Activated CD4-positive, alpha-beta memory T cell treated with anti-CD3 and anti-CD28 coated beads for 36 hours (primary cell): ENCODE measurements around the gene SERHL2. TPM values are rescaled to one million over a fixed set of nuclear protein-coding genes. Genes with fewer than 3 reads are reported as not detected.
"Not testable (repeated sequence)": the region's sequence is repeated elsewhere in the genome, so short reads cannot be mapped to it uniquely, and the experiment has no call there.

Source experiments
- CTCF ChIA-PET: fragments of 350-600 bp; sonication (Branson Sonifier 250); formaldehyde crosslinking; loops from one replicate; lab custom pipeline; 2021; ENCODE audit warnings: antibody characterized with exemption, inconsistent platforms; lab: Charles Lee
- POLR2A ChIA-PET: fragments of 350-600 bp; sonication (Branson Sonifier 250); formaldehyde crosslinking; loops from one replicate; lab custom pipeline; 2021; ENCODE audit warnings: antibody characterized with exemption; lab: Charles Lee
- DNase-seq: peaks from one replicate; pipeline ENCODE4 v3.0.0-alpha.2; 2020
- H3K27ac Mint-ChIP-seq: one replicate; pipeline ENCODE4 v1.8.0; 2021; ENCODE audit warnings: mixed read lengths
- H3K27me3 Mint-ChIP-seq: one replicate; pipeline ENCODE4 v1.8.0; 2021; ENCODE audit warnings: mixed read lengths
- H3K36me3 Mint-ChIP-seq: one replicate; pipeline ENCODE4 v1.8.0; 2021; ENCODE audit warnings: mixed read lengths
- H3K4me1 Mint-ChIP-seq: one replicate; pipeline ENCODE4 v1.8.0; 2021; ENCODE audit warnings: low read depth, mixed read lengths
- H3K4me3 Mint-ChIP-seq: one replicate; pipeline ENCODE4 v1.8.0; 2021; ENCODE audit warnings: mild to moderate bottlenecking, mixed read lengths
- H3K9me3 Mint-ChIP-seq: one replicate; pipeline ENCODE4 v1.8.0; 2021; ENCODE audit warnings: mixed read lengths
- intact Hi-C: fragments of 100-400 bp; cut with micrococcal nuclease; formaldehyde crosslinking; loops from one replicate; pipeline ENCODE4 v1.15.1; 2023
- total RNA-seq, 2 experiments: library from RNA; stranded (reverse); gene quantifications; one replicate each; pipeline ENCODE4 v1.2.3, GENCODE V29; 2021

Gene SERHL2
- total RNA-seq, 2 experiments from 2014 or later = 0.83 to 1.2 TPM

DNA sequence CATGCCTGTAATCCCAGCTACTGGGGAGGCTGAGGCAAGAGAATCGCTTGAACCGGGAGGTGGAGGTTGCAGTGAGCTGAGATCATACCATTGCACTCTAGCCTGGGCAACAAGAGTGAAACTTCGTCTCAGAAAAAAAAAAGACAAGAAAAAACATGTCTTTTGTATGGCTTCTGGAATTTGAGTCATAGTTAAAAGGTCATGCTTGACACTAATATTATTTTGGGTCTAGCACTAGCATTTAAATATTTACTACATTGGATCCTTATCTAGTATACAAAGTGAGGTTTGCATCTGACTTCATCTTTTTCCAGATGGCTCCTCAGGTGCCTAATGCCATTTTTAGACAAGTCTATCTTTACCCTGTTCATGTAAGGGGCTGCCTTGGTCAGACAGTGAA is 10.2 kb downstream of the SERHL2 start:
- H3K27ac Mint-ChIP-seq, H3K9me3 Mint-ChIP-seq, CTCF ChIA-PET, H3K36me3 Mint-ChIP-seq, intact Hi-C loops, H3K4me1 Mint-ChIP-seq, H3K27me3 Mint-ChIP-seq, H3K4me3 Mint-ChIP-seq, POLR2A ChIA-PET, DNase-seq: not testable (repeated sequence)

DNA sequence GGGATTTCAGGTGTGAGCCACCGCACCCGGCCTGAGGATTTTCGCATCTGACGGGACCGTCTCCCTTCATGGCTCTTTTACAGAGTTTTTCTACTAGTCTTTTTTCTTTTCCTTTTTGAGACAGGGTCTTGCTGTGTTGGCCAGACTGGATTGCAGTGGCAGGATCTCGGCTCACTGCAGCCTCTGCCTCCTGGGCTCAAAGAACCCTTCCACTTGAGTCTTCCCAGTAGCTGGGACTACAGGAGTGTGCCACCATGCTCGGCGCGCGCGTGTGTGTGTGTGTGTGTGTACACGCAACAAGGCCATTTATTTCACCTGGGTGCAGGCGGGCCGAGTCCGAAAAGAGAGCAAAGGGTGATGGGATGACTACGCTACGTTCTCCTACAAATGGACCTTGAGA is 10.9 kb downstream of the SERHL2 start:
- H3K4me1 Mint-ChIP-seq = no peaks in the 10 kb centered on the region
- H3K27me3 Mint-ChIP-seq = no peaks in the 10 kb centered on the region
- intact Hi-C loops = no loop called here
- CTCF ChIA-PET = no interaction called here
- no peak overlapping the region for H3K4me3 Mint-ChIP-seq
- no peaks in the 10 kb centered on the region for H3K9me3 Mint-ChIP-seq
- peaks cover 4% of the 10 kb centered on the region for H3K36me3 Mint-ChIP-seq
- H3K27ac Mint-ChIP-seq = no peak overlapping the region
- DNase-seq = no peak
- POLR2A ChIA-PET = no interaction called here

DNA sequence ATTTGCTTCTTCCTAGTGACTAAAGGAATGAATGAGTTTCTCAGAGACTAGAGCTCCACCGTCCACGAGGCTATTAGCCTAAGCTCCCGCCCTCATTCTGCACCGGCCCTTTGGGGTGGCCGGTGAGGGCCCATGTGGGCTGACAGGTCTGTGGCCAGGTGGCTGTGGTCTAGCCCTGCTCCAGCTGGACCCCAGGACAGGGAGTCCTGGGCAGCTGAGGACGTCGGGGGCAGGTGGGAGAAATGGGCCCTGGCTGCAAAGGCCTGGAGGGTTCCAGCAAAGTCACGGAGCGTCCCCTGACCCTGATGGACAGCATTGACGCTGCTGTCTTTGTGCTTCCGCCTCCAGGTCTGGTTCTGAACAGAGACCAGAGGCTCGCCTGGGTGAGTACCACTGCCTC is 12.2 kb downstream of the SERHL2 start:
- no peak overlapping the region for H3K27ac Mint-ChIP-seq
- H3K4me3 Mint-ChIP-seq = no peak overlapping the region
- H3K9me3 Mint-ChIP-seq = no peaks in the 10 kb centered on the region
- H3K27me3 Mint-ChIP-seq = no peaks in the 10 kb centered on the region
- ChIA-PET POLR2A (no interaction called here), CTCF (no interaction called here)
- intact Hi-C loops = no loop called here
- H3K4me1 Mint-ChIP-seq = no peaks in the 10 kb centered on the region
- H3K36me3 Mint-ChIP-seq = peaks cover 4% of the 10 kb centered on the region
- no peak for DNase-seq

DNA sequence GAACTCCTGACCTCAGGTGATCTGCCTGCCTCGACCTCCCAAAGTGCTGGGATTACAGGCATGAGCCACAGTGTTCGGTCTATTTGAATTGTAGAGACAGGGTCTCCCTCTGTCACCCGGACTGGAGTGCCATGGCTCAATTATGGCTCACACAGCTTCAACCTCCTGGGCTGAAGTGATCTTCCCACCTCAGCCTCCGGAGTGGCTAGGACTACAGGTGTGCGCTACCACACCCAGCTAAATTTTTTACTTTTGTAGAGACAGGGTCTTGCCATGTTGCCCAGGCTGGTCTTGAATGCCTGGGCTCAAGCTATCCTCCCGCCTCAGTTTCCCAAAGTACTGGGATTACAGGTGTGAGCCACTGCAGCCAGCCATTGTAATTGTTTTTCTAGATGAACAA is 14.2 kb downstream of the SERHL2 start:
- H3K36me3 Mint-ChIP-seq, H3K27me3 Mint-ChIP-seq, H3K9me3 Mint-ChIP-seq, intact Hi-C loops, H3K27ac Mint-ChIP-seq, DNase-seq, H3K4me1 Mint-ChIP-seq, H3K4me3 Mint-ChIP-seq: not testable (repeated sequence)
- ChIA-PET POLR2A (interaction anchor here (1.7 kb wide), 1 partner anchor 61 kb away, joined by 4 read pairs; no protein-coding TSS in a partner anchor), CTCF (interaction anchor here (0.7 kb wide), 1 partner anchor 22 kb away, joined by 3 read pairs; no protein-coding TSS in a partner anchor)

DNA sequence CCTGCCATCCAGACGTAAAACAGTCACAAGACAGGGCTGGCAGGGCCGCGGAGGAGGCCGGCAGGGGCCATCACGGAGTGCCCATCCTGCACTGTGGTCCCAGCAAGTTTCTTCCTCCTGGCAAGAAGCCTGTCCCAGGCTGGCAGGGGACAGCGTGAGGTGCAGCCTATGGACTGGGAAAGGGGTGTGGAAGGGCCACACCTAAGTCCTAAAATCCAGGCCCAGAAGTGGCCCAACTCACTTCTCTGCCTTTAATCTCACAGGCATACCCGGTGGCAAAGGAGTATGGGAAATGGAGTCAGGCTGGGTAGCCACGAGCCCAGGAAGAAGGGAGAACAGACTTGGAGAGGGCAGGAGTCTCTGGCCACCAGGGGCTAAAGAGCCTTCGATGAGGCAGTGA is 16.8 kb downstream of the SERHL2 start:
- POLR2A ChIA-PET = interaction anchor here (1.1 kb wide), 1 partner anchor 44 kb away, joined by 3 read pairs; the partner anchor contains the start of gene POLDIP3
- H3K27ac Mint-ChIP-seq, H3K9me3 Mint-ChIP-seq, H3K27me3 Mint-ChIP-seq, H3K4me3 Mint-ChIP-seq, intact Hi-C loops, DNase-seq, H3K4me1 Mint-ChIP-seq: not testable (repeated sequence)
- H3K36me3 Mint-ChIP-seq = peaks cover 14% of the 10 kb centered on the region
- CTCF ChIA-PET = interaction anchor here (1.5 kb wide), 1 partner anchor 10 kb away, joined by 6 read pairs; no protein-coding TSS in a partner anchor

DNA sequence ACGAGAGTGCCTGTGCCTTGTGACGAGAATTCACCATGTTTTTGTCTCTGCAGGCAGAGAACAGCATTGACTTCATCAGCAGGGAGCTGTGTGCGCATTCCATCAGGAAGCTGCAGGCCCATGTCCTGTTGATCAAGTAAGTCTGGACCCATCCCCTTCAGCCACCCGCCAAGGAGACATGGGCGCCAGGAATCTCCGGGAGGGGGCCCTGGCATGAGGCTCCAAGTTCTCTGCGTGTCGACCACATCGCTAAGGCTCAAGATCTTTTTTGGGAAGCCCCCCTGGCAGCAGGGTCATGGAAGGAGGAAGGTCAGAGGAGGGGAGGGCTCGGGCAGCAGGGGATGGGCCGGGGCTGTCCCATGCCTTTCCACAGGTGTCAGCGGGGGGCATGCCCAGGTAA is 17.3 kb downstream of the SERHL2 start:
- DNase-seq, H3K27ac Mint-ChIP-seq, H3K4me3 Mint-ChIP-seq, intact Hi-C loops, H3K9me3 Mint-ChIP-seq, CTCF ChIA-PET, H3K27me3 Mint-ChIP-seq, H3K4me1 Mint-ChIP-seq, POLR2A ChIA-PET: not testable (repeated sequence)
- H3K36me3 Mint-ChIP-seq = peaks cover 14% of the 10 kb centered on the region

DNA sequence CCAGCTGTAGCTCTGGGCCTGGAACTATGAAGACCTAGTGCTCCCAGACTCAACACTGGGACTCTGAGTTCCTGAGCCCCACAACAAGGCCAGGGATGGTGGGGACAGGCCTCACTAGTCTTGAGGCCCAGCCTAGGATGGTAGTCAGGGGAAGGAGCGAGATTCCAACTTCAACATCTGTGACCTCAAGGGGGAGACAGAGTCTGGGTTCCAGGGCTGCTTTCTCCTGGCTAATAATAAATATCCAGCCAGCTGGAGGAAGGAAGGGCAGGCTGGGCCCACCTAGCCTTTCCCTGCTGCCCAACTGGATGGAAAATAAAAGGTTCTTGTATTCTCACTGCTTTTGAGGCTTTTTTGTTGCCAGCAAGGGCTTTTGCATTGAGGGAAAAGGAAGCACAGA is 20.3 kb downstream of the SERHL2 start:
- H3K9me3 Mint-ChIP-seq, CTCF ChIA-PET, H3K27me3 Mint-ChIP-seq, H3K4me1 Mint-ChIP-seq, H3K4me3 Mint-ChIP-seq, DNase-seq, H3K27ac Mint-ChIP-seq, intact Hi-C loops, POLR2A ChIA-PET: not testable (repeated sequence)
- H3K36me3 Mint-ChIP-seq = peaks cover 18% of the 10 kb centered on the region

DNA sequence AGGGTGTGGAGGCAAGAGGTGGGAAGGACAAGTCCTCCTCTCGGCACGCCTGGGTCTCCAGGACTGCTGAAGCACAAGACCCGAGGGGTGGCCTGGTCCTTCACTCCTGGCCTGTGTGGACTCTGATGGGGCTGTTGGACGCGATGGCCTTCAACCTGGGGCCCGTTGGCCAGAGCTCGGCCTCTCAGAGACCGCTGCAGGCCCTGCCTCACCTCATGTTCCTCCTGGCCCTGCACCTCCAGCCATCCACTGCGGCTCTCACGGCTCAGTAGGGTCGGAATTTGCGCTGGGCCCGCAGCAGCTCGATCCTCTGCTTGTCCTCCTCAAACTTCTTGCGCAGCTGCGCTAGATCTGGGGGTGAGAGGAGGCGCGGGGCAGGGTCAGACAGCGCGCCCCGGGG is 20.7 kb downstream of the SERHL2 start:
- CTCF ChIA-PET = not testable (repeated sequence)
- peaks cover 18% of the 10 kb centered on the region for H3K36me3 Mint-ChIP-seq

DNA sequence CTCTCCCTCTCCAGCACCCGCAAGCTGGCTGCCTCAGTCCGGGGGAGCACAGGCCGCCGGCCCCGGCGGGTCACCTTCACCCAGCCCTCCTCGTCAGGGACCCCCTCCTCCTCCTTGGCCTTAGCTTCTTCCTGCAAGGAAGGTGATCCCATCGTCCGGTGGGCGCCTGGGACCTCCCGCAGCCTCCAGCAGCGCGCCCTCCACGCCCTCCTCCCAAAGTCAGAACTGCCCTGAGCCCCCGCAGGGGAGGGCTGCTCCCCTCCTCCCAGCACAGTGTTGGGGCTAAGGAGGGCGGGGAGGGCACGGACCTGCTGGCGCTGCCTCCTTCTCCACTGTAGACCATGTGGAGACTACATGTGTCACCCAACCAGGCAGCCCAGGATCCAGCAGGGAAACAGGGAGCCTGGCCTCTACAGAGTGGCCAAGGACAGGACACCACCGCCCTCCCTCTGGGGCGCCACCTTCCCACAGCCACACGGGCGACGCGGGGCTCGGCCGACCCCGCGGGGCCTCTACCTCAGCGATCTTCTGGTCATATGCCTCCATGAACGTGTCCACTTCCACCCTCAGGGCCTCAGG is 22.3 kb downstream of the SERHL2 start:
- POLR2A ChIA-PET, H3K9me3 Mint-ChIP-seq, H3K27ac Mint-ChIP-seq, DNase-seq, H3K27me3 Mint-ChIP-seq, H3K4me3 Mint-ChIP-seq, CTCF ChIA-PET, H3K4me1 Mint-ChIP-seq, intact Hi-C loops: not testable (repeated sequence)
- peaks cover 16% of the 10 kb centered on the region for H3K36me3 Mint-ChIP-seq

More for the DNA sequence above, 20.7 kb downstream of the SERHL2 start:
- H3K4me3 Mint-ChIP-seq, H3K9me3 Mint-ChIP-seq, H3K4me1 Mint-ChIP-seq, H3K27me3 Mint-ChIP-seq, intact Hi-C loops, POLR2A ChIA-PET, H3K27ac Mint-ChIP-seq, DNase-seq: not testable (repeated sequence)

DNA sequence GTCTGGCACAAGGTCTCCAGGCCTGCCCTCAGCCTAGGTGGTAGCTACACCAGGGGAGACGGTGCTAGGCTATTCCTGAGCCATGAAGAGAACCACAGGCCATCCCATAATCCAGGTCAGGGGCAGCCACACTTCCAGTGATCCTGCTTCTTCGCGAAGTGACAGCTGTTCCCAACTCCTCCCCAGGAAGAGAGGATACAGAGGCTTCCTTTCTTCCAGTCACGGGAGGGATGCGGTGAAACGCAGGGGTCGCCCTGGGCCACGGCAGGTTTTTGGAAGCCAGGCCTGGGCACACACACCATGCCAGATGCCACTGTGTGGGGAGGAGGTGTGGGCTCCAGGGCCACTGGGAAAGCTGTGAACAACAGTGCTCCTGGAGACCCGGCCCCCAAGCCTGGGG is 23.4 kb downstream of the SERHL2 start:
- POLR2A ChIA-PET, DNase-seq, H3K4me1 Mint-ChIP-seq, H3K27ac Mint-ChIP-seq, H3K27me3 Mint-ChIP-seq, CTCF ChIA-PET, H3K4me3 Mint-ChIP-seq, H3K9me3 Mint-ChIP-seq, intact Hi-C loops: not testable (repeated sequence)
- peaks cover 15% of the 10 kb centered on the region for H3K36me3 Mint-ChIP-seq

DNA sequence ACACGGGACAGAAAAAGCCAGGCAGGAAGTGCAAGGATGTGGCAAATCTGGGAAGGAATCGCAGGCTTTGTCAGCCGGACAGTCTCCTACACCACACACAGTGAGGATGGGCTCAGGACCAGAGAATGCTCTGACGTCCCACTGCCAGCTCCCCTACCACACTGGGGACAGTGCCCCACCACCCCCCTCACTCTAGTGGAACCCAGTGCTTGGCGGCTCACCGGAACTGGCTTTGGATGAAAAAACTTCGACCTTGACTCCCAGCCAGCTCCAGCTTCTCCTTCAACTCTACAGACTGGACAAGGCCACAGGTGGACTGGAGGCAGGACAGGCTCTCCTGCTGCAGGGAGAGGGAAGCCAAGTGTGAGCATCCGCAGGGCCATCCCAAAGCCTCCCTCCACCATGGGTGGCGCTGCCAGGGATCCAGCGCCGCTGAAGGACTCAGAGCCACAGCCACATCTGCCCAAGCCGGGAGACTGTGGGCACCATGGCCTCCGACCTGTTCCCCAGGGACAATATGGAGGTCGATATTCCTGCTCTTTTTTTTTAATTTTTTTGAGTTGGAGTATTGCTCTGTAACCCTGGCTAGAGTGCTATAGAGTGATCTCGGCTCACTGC is 24.0 kb downstream of the SERHL2 start:
- Mint-ChIP-seq H3K9me3 (no peaks in the 10 kb centered on the region), H3K27ac (no peak overlapping the region), H3K4me1 (peaks cover 13% of the 10 kb centered on the region), H3K4me3 (no peak overlapping the region), H3K36me3 (peaks cover 16% of the 10 kb centered on the region), H3K27me3 (no peaks in the 10 kb centered on the region)
- intact Hi-C loops = no loop called here
- ChIA-PET POLR2A (no interaction called here), CTCF (interaction anchor here (0.6 kb wide), 1 partner anchor 279 kb away, joined by 3 read pairs; no protein-coding TSS in a partner anchor)
- no peak for DNase-seq

DNA sequence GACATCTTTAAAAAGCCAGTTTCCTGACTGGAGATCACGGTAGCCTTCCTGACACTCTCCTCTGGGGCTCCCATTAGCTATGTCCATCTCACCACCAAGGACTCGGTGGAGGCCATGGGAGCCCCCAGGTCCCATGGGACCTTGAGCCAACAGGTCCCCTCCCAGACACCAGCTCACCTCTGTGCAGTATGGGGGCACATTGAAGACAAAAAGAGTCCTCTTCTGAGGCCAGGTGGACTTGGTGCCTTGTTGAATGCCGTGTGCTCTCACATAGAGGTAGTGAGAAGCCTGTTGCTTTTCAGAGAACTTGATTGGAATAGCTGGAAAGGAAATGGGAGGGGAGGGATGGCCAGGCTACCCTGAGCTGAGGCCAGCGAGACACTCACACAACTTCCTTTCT is 26.3 kb downstream of the SERHL2 start:
- POLR2A ChIA-PET, H3K27ac Mint-ChIP-seq, H3K27me3 Mint-ChIP-seq, intact Hi-C loops, DNase-seq, CTCF ChIA-PET, H3K9me3 Mint-ChIP-seq: not testable (repeated sequence)
- Mint-ChIP-seq H3K4me1 (peaks cover 13% of the 10 kb centered on the region), H3K4me3 (peak overlapping the region; percentile 32), H3K36me3 (peaks cover 18% of the 10 kb centered on the region)
